ENCODE data around the gene IER3IP1. TPM values are rescaled to one million over a fixed set of nuclear protein-coding genes. Genes with fewer than 3 reads are reported as not detected.
"Not testable (repeated sequence)": the region's sequence is repeated elsewhere in the genome, so short reads cannot be mapped to it uniquely, and the experiment has no call there.

Gene IER3IP1
- total and polyA plus RNA-seq, 4 donors: 9.8 to 19.5 (median 10.8) TPM

DNA sequence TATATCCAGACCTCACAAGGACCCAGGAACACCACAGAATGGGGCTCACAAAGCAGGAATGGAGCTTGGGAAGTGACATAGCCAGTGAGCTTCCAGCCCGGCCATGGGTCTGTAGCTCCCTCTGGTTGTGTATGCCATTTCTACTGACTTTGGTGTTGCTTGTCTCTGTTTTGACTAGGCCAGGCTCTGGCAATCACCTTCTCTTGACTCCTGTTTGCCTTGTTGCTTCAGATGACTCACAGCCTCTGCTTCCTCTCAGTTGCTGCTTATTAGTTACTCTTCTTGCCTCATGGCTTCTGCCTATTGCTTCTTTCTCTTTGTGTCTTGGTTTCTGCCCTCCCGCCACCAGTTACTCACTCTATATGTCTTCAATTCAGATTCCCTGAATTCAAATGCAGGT is 15.8 kb upstream of the IER3IP1 start:
- 87% methylated on average over 2 of the region's 2 CpGs for WGBS, 2 donors

DNA sequence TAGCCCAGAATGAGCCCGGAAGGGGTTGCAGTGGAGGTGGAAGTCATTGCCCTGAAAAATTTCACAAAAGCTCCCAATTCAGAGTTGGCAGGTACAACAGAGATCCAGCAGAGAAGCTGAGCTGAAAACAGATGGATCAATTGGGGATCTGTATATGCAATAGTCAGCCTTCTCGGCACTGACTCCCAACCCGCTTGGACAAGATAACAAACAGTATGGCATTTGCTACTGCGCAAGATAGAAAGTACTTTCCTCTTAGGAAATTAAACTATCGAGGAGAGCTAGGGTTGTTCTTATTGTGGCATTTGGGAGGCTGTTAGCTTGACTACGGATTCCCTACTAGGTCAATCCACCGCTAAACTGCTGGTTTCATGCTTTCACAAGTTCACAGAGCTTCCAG is 11.6 kb upstream of the IER3IP1 start:
- intact Hi-C loops (cut with DNase I): no loop called here
- DNase-seq: no peak
- Histone ChIP-seq H3K4me1 (ENCODE audit: control insufficient read depth in 1 of 2, insufficient read depth in 2 of 2, low read length in 2 of 2) (no peaks in the 10 kb centered on the region), H3K27me3 (ENCODE audit: control insufficient read depth in 1 of 2, insufficient read depth in 2 of 2, low read length in 1 of 2) (no peaks in the 10 kb centered on the region), H3K9me3 (ENCODE audit: control insufficient read depth, low read length) (no peaks in the 10 kb centered on the region), H3K27ac (ENCODE audit: low read depth in 1 of 2, low read length in 2 of 2) (no peak overlapping the region), H3K4me3 (ENCODE audit: low read length in 2 of 2) (no peak overlapping the region), H3K36me3 (ENCODE audit: control insufficient read depth in 1 of 2, insufficient read depth in 2 of 2, low read length in 1 of 2) (no peaks in the 10 kb centered on the region)
- ATAC-seq (ENCODE audit: low FRiP score): no peak
- WGBS, 2 donors: 85 to 86% methylated on average over 7 of the region's 7 CpGs

More for the DNA sequence above, 15.8 kb upstream of the IER3IP1 start:
- Histone ChIP-seq H3K36me3 (ENCODE audit: control insufficient read depth in 1 of 2, insufficient read depth in 2 of 2, low read length in 1 of 2) (no peaks in the 10 kb centered on the region), H3K27ac (ENCODE audit: low read depth in 1 of 2, low read length in 2 of 2) (no peak overlapping the region), H3K27me3 (ENCODE audit: control insufficient read depth in 1 of 2, insufficient read depth in 2 of 2, low read length in 1 of 2) (peaks cover 0 to 2% of the 10 kb centered on the region in 2 donors), H3K4me3 (ENCODE audit: low read length in 2 of 2) (no peak overlapping the region), H3K9me3 (ENCODE audit: control insufficient read depth, low read length) (no peaks in the 10 kb centered on the region), H3K4me1 (ENCODE audit: control insufficient read depth in 1 of 2, insufficient read depth in 2 of 2, low read length in 2 of 2) (no peaks in the 10 kb centered on the region)
- intact Hi-C loops (cut with DNase I): no loop called here
- DNase-seq: no peak
- ATAC-seq (ENCODE audit: low FRiP score): no peak

- DNase-seq: no peak
- no peak for ATAC-seq (ENCODE audit: low FRiP score)
- no peak overlapping the region for H3K27ac ChIP-seq (ENCODE audit: low read depth in 1 of 2, low read length in 2 of 2)
- H3K9me3 ChIP-seq (ENCODE audit: control insufficient read depth, low read length): no peaks in the 10 kb centered on the region
- no peaks in the 10 kb centered on the region for H3K27me3 ChIP-seq (ENCODE audit: control insufficient read depth in 1 of 2, insufficient read depth in 2 of 2, low read length in 1 of 2)
- intact Hi-C loops (cut with DNase I): no loop called here
- no peaks in the 10 kb centered on the region for H3K36me3 ChIP-seq (ENCODE audit: control insufficient read depth in 1 of 2, insufficient read depth in 2 of 2, low read length in 1 of 2)
- H3K4me3 ChIP-seq (ENCODE audit: low read length in 2 of 2): no peak overlapping the region
- no peaks in the 10 kb centered on the region for H3K4me1 ChIP-seq (ENCODE audit: control insufficient read depth in 1 of 2, insufficient read depth in 2 of 2, low read length in 2 of 2)
- 78 to 83% methylated on average over 5 of the region's 5 CpGs for WGBS, 2 donors
These were observed 8.4 kb upstream of the IER3IP1 start for GRCh38 chr18:47184419-47185050.

DNA sequence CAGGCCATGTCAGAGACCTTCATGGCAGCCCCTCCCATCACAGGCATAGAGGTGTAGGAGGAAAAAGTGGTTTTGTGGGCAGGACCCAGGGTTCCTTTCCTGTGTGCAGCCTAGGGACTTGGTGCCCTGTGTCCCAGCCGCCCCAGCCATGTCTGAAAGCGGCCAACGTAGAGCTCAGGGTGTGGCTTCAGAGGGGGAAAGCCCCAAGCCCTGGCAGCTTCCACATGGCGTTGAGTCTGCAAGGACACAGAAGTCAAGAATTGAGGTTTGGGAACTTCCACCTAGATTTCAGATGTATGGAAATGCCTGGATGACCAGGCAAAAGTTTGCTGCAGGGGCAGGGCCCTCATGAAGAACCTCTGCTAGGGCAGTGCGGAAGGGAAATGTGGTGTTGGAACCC is 6.0 kb upstream of the IER3IP1 start:
- not testable (repeated sequence) for ATAC-seq (ENCODE audit: low FRiP score)
- 82 to 87% methylated on average over 5 of the region's 5 CpGs for WGBS, 2 donors

GRCh38 chr18:47180765-47181164 is 4.6 kb upstream of the IER3IP1 start:
- intact Hi-C loops (cut with DNase I): no loop called here
- DNase-seq (no peak), ATAC-seq (ENCODE audit: low FRiP score) (no peak)
- H3K27me3 ChIP-seq (ENCODE audit: control insufficient read depth in 1 of 2, insufficient read depth in 2 of 2, low read length in 1 of 2): no peaks in the 10 kb centered on the region
- H3K4me1 ChIP-seq (ENCODE audit: control insufficient read depth in 1 of 2, insufficient read depth in 2 of 2, low read length in 2 of 2): no peaks in the 10 kb centered on the region
- no peaks in the 10 kb centered on the region for H3K36me3 ChIP-seq (ENCODE audit: control insufficient read depth in 1 of 2, insufficient read depth in 2 of 2, low read length in 1 of 2)
- no peak overlapping the region for H3K27ac ChIP-seq (ENCODE audit: low read depth in 1 of 2, low read length in 2 of 2)
- H3K9me3 ChIP-seq (ENCODE audit: control insufficient read depth, low read length): no peaks in the 10 kb centered on the region
- WGBS, 2 donors: 67 to 74% methylated on average over 3 of the region's 3 CpGs
- H3K4me3 ChIP-seq (ENCODE audit: low read length in 2 of 2): no peak overlapping the region

More for the DNA sequence above, 6.0 kb upstream of the IER3IP1 start:
- H3K4me3 ChIP-seq (ENCODE audit: low read length in 2 of 2); H3K4me1 ChIP-seq (ENCODE audit: control insufficient read depth in 1 of 2, insufficient read depth in 2 of 2, low read length in 2 of 2); H3K9me3 ChIP-seq (ENCODE audit: control insufficient read depth, low read length); H3K27ac ChIP-seq (ENCODE audit: low read depth in 1 of 2, low read length in 2 of 2); DNase-seq; H3K36me3 ChIP-seq (ENCODE audit: control insufficient read depth in 1 of 2, insufficient read depth in 2 of 2, low read length in 1 of 2); intact Hi-C loops (cut with DNase I); H3K27me3 ChIP-seq (ENCODE audit: control insufficient read depth in 1 of 2, insufficient read depth in 2 of 2, low read length in 1 of 2): not testable (repeated sequence)

DNA sequence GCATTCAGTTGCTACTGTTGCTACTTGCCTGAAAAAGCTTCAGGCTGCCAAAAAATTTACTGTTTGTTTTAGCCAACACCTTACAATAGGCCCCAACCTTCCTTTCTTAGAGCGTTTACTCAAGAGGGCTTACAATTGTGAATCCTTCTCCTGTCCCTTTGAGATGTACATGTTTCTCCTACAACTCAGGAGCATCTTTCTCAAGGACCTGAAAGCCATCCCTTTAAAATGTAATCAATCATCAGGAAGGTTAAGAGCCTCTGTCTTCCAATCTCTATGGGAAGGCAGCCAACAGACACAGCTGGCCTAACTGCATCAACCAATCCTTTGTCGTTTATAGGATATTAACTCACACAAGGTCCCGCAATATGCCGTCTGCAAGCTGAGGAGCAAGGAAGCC is 3.4 kb upstream of the IER3IP1 start:
- no peaks in the 10 kb centered on the region for H3K9me3 ChIP-seq (ENCODE audit: control insufficient read depth, low read length)
- no peaks in the 10 kb centered on the region for H3K36me3 ChIP-seq (ENCODE audit: control insufficient read depth in 1 of 2, insufficient read depth in 2 of 2, low read length in 1 of 2)
- ATAC-seq (ENCODE audit: low FRiP score) (no peak), DNase-seq (no peak)
- no peak overlapping the region for H3K27ac ChIP-seq (ENCODE audit: low read depth in 1 of 2, low read length in 2 of 2)
- 54 to 55% methylated on average over 4 of the region's 4 CpGs for WGBS, 2 donors
- H3K4me1 ChIP-seq (ENCODE audit: control insufficient read depth in 1 of 2, insufficient read depth in 2 of 2, low read length in 2 of 2): peaks cover 0 to 2% of the 10 kb centered on the region in 2 donors
- H3K27me3 ChIP-seq (ENCODE audit: control insufficient read depth in 1 of 2, insufficient read depth in 2 of 2, low read length in 1 of 2): no peaks in the 10 kb centered on the region
- intact Hi-C loops (cut with DNase I): loop anchor here in 1 of 2 donors (5.0 kb wide), 1 partner anchor 42 kb away; no protein-coding TSS in a partner anchor
- no peak overlapping the region for H3K4me3 ChIP-seq (ENCODE audit: low read length in 2 of 2)

GRCh38 chr18:47175283-47175897 is 774 bp downstream of the IER3IP1 start:
- H3K9me3 ChIP-seq (ENCODE audit: control insufficient read depth, low read length): no peaks in the 10 kb centered on the region
- 2% methylated on average over 24 of the region's 24 CpGs for WGBS, 2 donors
- no peaks in the 10 kb centered on the region for H3K27me3 ChIP-seq (ENCODE audit: control insufficient read depth in 1 of 2, insufficient read depth in 2 of 2, low read length in 1 of 2)
- no peak overlapping the region for H3K27ac ChIP-seq (ENCODE audit: low read depth in 1 of 2, low read length in 2 of 2)
- peaks cover 0 to 2% of the 10 kb centered on the region in 2 donors for H3K4me1 ChIP-seq (ENCODE audit: control insufficient read depth in 1 of 2, insufficient read depth in 2 of 2, low read length in 2 of 2)
- DNase-seq (no peak), ATAC-seq (ENCODE audit: low FRiP score) (no peak)
- H3K4me3 ChIP-seq (ENCODE audit: low read length in 2 of 2): peak overlapping the region; percentile 95 to 100
- intact Hi-C loops (cut with DNase I): loop anchor here in 1 of 2 donors (5.0 kb wide), 1 partner anchor 38 kb away; no protein-coding TSS in a partner anchor
- H3K36me3 ChIP-seq (ENCODE audit: control insufficient read depth in 1 of 2, insufficient read depth in 2 of 2, low read length in 1 of 2): no peaks in the 10 kb centered on the region

DNA sequence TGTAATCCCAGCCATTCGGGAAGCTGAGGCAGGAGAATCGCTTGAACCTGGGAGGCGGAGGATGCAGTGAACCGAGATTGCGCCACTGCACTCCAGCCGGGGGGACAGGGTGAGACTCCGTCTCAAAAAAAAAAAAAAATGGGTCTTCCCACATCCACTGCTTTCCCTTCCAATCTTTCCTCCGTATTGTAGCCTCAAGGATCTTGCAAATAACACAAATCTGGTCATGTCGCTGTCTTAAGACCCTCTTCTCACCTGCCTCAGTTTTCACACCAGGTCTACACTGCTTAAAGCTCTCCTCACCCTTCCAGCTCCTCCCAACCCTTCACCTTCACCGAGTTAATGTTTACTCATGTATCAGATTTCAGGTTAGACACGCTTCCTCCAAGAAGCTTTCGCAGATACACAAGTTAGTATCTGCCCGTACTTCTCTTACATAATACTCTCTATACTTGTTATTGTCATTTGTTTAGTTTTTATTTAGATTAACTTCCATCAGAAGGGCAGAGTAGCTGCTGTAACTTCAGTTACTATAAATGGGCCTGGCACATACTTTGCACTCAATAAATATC is 1.5 kb downstream of the IER3IP1 start:
- Histone ChIP-seq H3K27me3 (ENCODE audit: control insufficient read depth in 1 of 2, insufficient read depth in 2 of 2, low read length in 1 of 2) (no peaks in the 10 kb centered on the region), H3K4me3 (ENCODE audit: low read length in 2 of 2) (peak overlapping the region; percentile 95 to 100), H3K27ac (ENCODE audit: low read depth in 1 of 2, low read length in 2 of 2) (no peak overlapping the region), H3K36me3 (ENCODE audit: control insufficient read depth in 1 of 2, insufficient read depth in 2 of 2, low read length in 1 of 2) (no peaks in the 10 kb centered on the region), H3K4me1 (ENCODE audit: control insufficient read depth in 1 of 2, insufficient read depth in 2 of 2, low read length in 2 of 2) (peaks cover 0 to 2% of the 10 kb centered on the region in 2 donors), H3K9me3 (ENCODE audit: control insufficient read depth, low read length) (no peaks in the 10 kb centered on the region)
- intact Hi-C loops (cut with DNase I): loop anchor here in 1 of 2 donors (5.0 kb wide), 1 partner anchor 37 kb away; no protein-coding TSS in a partner anchor
- DNase-seq (no peak), ATAC-seq (ENCODE audit: low FRiP score) (no peak)
- 73 to 75% methylated on average over 13 of the region's 13 CpGs for WGBS, 2 donors

DNA sequence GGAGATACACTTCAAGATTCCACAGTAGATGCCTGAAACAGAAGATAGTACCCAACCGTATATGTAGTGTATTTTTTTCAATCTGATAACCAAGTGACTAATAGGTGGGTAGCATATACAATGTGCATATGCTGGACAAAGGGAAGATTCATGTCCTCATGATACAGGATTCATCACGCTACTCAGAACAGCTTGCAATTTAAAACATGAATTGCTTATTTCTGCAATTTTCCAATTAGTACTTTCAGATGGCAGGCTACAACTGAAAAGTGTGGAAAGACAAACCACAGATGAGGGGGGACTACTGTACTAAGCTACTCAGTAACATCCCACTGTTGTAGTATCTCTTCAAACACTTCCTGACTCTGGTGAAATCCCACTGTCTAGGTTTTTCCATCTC is 3.7 kb downstream of the IER3IP1 start:
- Histone ChIP-seq H3K9me3 (ENCODE audit: control insufficient read depth, low read length) (no peaks in the 10 kb centered on the region), H3K27me3 (ENCODE audit: control insufficient read depth in 1 of 2, insufficient read depth in 2 of 2, low read length in 1 of 2) (no peaks in the 10 kb centered on the region), H3K36me3 (ENCODE audit: control insufficient read depth in 1 of 2, insufficient read depth in 2 of 2, low read length in 1 of 2) (no peaks in the 10 kb centered on the region), H3K27ac (ENCODE audit: low read depth in 1 of 2, low read length in 2 of 2) (no peak overlapping the region), H3K4me3 (ENCODE audit: low read length in 2 of 2) (no peak overlapping the region), H3K4me1 (ENCODE audit: control insufficient read depth in 1 of 2, insufficient read depth in 2 of 2, low read length in 2 of 2) (peaks cover 0 to 2% of the 10 kb centered on the region in 2 donors)
- ATAC-seq (ENCODE audit: low FRiP score) (no peak), DNase-seq (no peak)
- WGBS, 2 donors: 78 to 79% methylated on average over 2 of the region's 2 CpGs
- intact Hi-C loops (cut with DNase I): no loop called here
